ENCODE data around the gene MAGIX.
"Not testable (repeated sequence)": the region's sequence is repeated elsewhere in the genome, so short reads cannot be mapped to it uniquely, and the experiment has no call there.

The MAGIX gene

GRCh38 chrX:49160908-49161307 is 1.6 kb upstream of the MAGIX start:
- DNase-seq (ENCODE audit: low read depth) = no peak

- DNase-seq (ENCODE audit: low read depth) = no peak
Observed at GRCh38 chrX:49161632-49162031, 926 bp upstream of the MAGIX start.

GRCh38 chrX:49163555-49164419 is 1.2 kb downstream of the MAGIX start:
- DNase-seq (ENCODE audit: low read depth) = no peak

GRCh38 chrX:49164589-49165360 is 2.2 kb downstream of the MAGIX start:
- no peak for DNase-seq (ENCODE audit: low read depth)

- no peak for DNase-seq (ENCODE audit: low read depth)
Observed at GRCh38 chrX:49165901-49166881, 3.6 kb downstream of the MAGIX start.

- no peak for DNase-seq (ENCODE audit: low read depth)
Observed at GRCh38 chrX:49166914-49167739, 4.6 kb downstream of the MAGIX start.

GRCh38 chrX:49167740-49168108 is 5.2 kb downstream of the MAGIX start:
- DNase-seq (ENCODE audit: low read depth) = no peak

GRCh38 chrX:49171752-49172279 is 9.3 kb downstream of the MAGIX start, which contains the start of gene PLP2:
Gene PLP2 (plus strand): TSS chrX:49171898. CDS start chrX:49172001, 103 bp downstream.
- DNase-seq (ENCODE audit: low read depth) = no peak

GRCh38 chrX:49172280-49172780 is 9.8 kb downstream of the MAGIX start:
- DNase-seq (ENCODE audit: low read depth) = no peak

- DNase-seq (ENCODE audit: low read depth) = not testable (repeated sequence)
Observed at GRCh38 chrX:49173544-49173943, 11.0 kb downstream of the MAGIX start.

- no peak for DNase-seq (ENCODE audit: low read depth)
Observed at GRCh38 chrX:49174723-49175122, 12.2 kb downstream of the MAGIX start.

- DNase-seq (ENCODE audit: low read depth) = no peak
Observed at GRCh38 chrX:49175435-49176274, 13.1 kb downstream of the MAGIX start.

GRCh38 chrX:49176421-49177326 is 14.1 kb downstream of the MAGIX start:
- no peak for DNase-seq (ENCODE audit: low read depth)

GRCh38 chrX:49177338-49177833 is 14.8 kb downstream of the MAGIX start:
- DNase-seq (ENCODE audit: low read depth) = no peak

- no peak for DNase-seq (ENCODE audit: low read depth)
Observed at GRCh38 chrX:49177873-49178480, 15.4 kb downstream of the MAGIX start.

- DNase-seq (ENCODE audit: low read depth) = no peak
Observed at GRCh38 chrX:49178537-49178936, 16.0 kb downstream of the MAGIX start.

GRCh38 chrX:49179358-49179757 is 16.8 kb downstream of the MAGIX start:
- DNase-seq (ENCODE audit: low read depth) = no peak

GRCh38 chrX:49183701-49184281 is 21.2 kb downstream of the MAGIX start:
- DNase-seq (ENCODE audit: low read depth) = no peak

Data from non-pigmented ciliary epithelial cell (primary cell).